Measurements from ENCODE around the gene KCNJ16.

KCNJ16 gene

GRCh38 chr17:70102531-70102930, 27.5 kb downstream of the KCNJ16 start:
- H3K4me1 ChIP-seq (ENCODE audit: control insufficient read depth, low read depth, low read length) = no peaks in the 10 kb centered on the region

GRCh38 chr17:70104791-70105523, 29.9 kb downstream of the KCNJ16 start:
- H3K4me3 ChIP-seq (ENCODE audit: low read length) = no peak overlapping the region
- no peaks in the 10 kb centered on the region for H3K4me1 ChIP-seq (ENCODE audit: control insufficient read depth, low read depth, low read length)
- H3K9me3 ChIP-seq (ENCODE audit: control insufficient read depth, low read depth, low read length) = no peaks in the 10 kb centered on the region
- no peak overlapping the region for H3K9ac ChIP-seq (ENCODE audit: low read length)
- no peak overlapping the region for H3K27ac ChIP-seq (ENCODE audit: low read length)
- no peaks in the 10 kb centered on the region for H3K36me3 ChIP-seq (ENCODE audit: control insufficient read depth, low read depth, low read length)
- H3K27me3 ChIP-seq (ENCODE audit: control insufficient read depth, insufficient read depth, low read length) = no peaks in the 10 kb centered on the region

More at GRCh38 chr17:70102531-70102930, 27.5 kb downstream of the KCNJ16 start:
- H3K27me3 ChIP-seq (ENCODE audit: control insufficient read depth, insufficient read depth, low read length) = no peaks in the 10 kb centered on the region
- no peaks in the 10 kb centered on the region for H3K36me3 ChIP-seq (ENCODE audit: control insufficient read depth, low read depth, low read length)
- H3K27ac ChIP-seq (ENCODE audit: low read length) = no peak overlapping the region
- H3K4me3 ChIP-seq (ENCODE audit: low read length) = no peak overlapping the region
- no peak overlapping the region for H3K9ac ChIP-seq (ENCODE audit: low read length)
- H3K9me3 ChIP-seq (ENCODE audit: control insufficient read depth, low read depth, low read length) = no peaks in the 10 kb centered on the region

GRCh38 chr17:70105641-70106040, 30.6 kb downstream of the KCNJ16 start:
- Histone ChIP-seq H3K27me3 (ENCODE audit: control insufficient read depth, insufficient read depth, low read length) (no peaks in the 10 kb centered on the region), H3K27ac (ENCODE audit: low read length) (no peak overlapping the region), H3K4me1 (ENCODE audit: control insufficient read depth, low read depth, low read length) (no peaks in the 10 kb centered on the region), H3K9me3 (ENCODE audit: control insufficient read depth, low read depth, low read length) (no peaks in the 10 kb centered on the region), H3K36me3 (ENCODE audit: control insufficient read depth, low read depth, low read length) (no peaks in the 10 kb centered on the region), H3K4me3 (ENCODE audit: low read length) (no peak overlapping the region), H3K9ac (ENCODE audit: low read length) (no peak overlapping the region)

- no peaks in the 10 kb centered on the region for H3K9me3 ChIP-seq (ENCODE audit: control insufficient read depth, low read depth, low read length)
- H3K27ac ChIP-seq (ENCODE audit: low read length) = no peak overlapping the region
- no peaks in the 10 kb centered on the region for H3K27me3 ChIP-seq (ENCODE audit: control insufficient read depth, insufficient read depth, low read length)
- H3K36me3 ChIP-seq (ENCODE audit: control insufficient read depth, low read depth, low read length) = no peaks in the 10 kb centered on the region
- no peak overlapping the region for H3K4me3 ChIP-seq (ENCODE audit: low read length)
- H3K4me1 ChIP-seq (ENCODE audit: control insufficient read depth, low read depth, low read length) = no peaks in the 10 kb centered on the region
- no peak overlapping the region for H3K9ac ChIP-seq (ENCODE audit: low read length)
Measured at GRCh38 chr17:70106551-70106950, 31.5 kb downstream of the KCNJ16 start.

GRCh38 chr17:70107441-70107840, 32.4 kb downstream of the KCNJ16 start:
- no peaks in the 10 kb centered on the region for H3K4me1 ChIP-seq (ENCODE audit: control insufficient read depth, low read depth, low read length)
- H3K27me3 ChIP-seq (ENCODE audit: control insufficient read depth, insufficient read depth, low read length) = no peaks in the 10 kb centered on the region
- H3K27ac ChIP-seq (ENCODE audit: low read length) = no peak overlapping the region
- H3K4me3 ChIP-seq (ENCODE audit: low read length) = no peak overlapping the region
- H3K9ac ChIP-seq (ENCODE audit: low read length) = no peak overlapping the region
- no peaks in the 10 kb centered on the region for H3K9me3 ChIP-seq (ENCODE audit: control insufficient read depth, low read depth, low read length)
- H3K36me3 ChIP-seq (ENCODE audit: control insufficient read depth, low read depth, low read length) = no peaks in the 10 kb centered on the region

GRCh38 chr17:70107904-70108565, 33.0 kb downstream of the KCNJ16 start:
- Histone ChIP-seq H3K9ac (ENCODE audit: low read length) (no peak overlapping the region), H3K4me3 (ENCODE audit: low read length) (no peak overlapping the region), H3K36me3 (ENCODE audit: control insufficient read depth, low read depth, low read length) (no peaks in the 10 kb centered on the region), H3K4me1 (ENCODE audit: control insufficient read depth, low read depth, low read length) (no peaks in the 10 kb centered on the region), H3K27ac (ENCODE audit: low read length) (no peak overlapping the region), H3K9me3 (ENCODE audit: control insufficient read depth, low read depth, low read length) (no peaks in the 10 kb centered on the region), H3K27me3 (ENCODE audit: control insufficient read depth, insufficient read depth, low read length) (no peaks in the 10 kb centered on the region)

- no peaks in the 10 kb centered on the region for H3K36me3 ChIP-seq (ENCODE audit: control insufficient read depth, low read depth, low read length)
Measured at GRCh38 chr17:70109497-70109896, 34.5 kb downstream of the KCNJ16 start.

GRCh38 chr17:70110443-70110880, 35.4 kb downstream of the KCNJ16 start:
- Histone ChIP-seq H3K4me3 (ENCODE audit: low read length) (no peak overlapping the region), H3K27me3 (ENCODE audit: control insufficient read depth, insufficient read depth, low read length) (no peaks in the 10 kb centered on the region), H3K9ac (ENCODE audit: low read length) (no peak overlapping the region), H3K27ac (ENCODE audit: low read length) (no peak overlapping the region), H3K9me3 (ENCODE audit: control insufficient read depth, low read depth, low read length) (no peaks in the 10 kb centered on the region), H3K4me1 (ENCODE audit: control insufficient read depth, low read depth, low read length) (no peaks in the 10 kb centered on the region), H3K36me3 (ENCODE audit: control insufficient read depth, low read depth, low read length) (no peaks in the 10 kb centered on the region)

More at GRCh38 chr17:70109497-70109896, 34.5 kb downstream of the KCNJ16 start:
- Histone ChIP-seq H3K4me1 (ENCODE audit: control insufficient read depth, low read depth, low read length) (no peaks in the 10 kb centered on the region), H3K27ac (ENCODE audit: low read length) (no peak overlapping the region), H3K27me3 (ENCODE audit: control insufficient read depth, insufficient read depth, low read length) (no peaks in the 10 kb centered on the region), H3K9ac (ENCODE audit: low read length) (no peak overlapping the region), H3K4me3 (ENCODE audit: low read length) (no peak overlapping the region), H3K9me3 (ENCODE audit: control insufficient read depth, low read depth, low read length) (no peaks in the 10 kb centered on the region)

GRCh38 chr17:70111201-70111600, 36.2 kb downstream of the KCNJ16 start:
- H3K27ac ChIP-seq (ENCODE audit: low read length) = no peak overlapping the region
- no peaks in the 10 kb centered on the region for H3K27me3 ChIP-seq (ENCODE audit: control insufficient read depth, insufficient read depth, low read length)
- no peaks in the 10 kb centered on the region for H3K4me1 ChIP-seq (ENCODE audit: control insufficient read depth, low read depth, low read length)
- H3K36me3 ChIP-seq (ENCODE audit: control insufficient read depth, low read depth, low read length) = no peaks in the 10 kb centered on the region
- no peak overlapping the region for H3K9ac ChIP-seq (ENCODE audit: low read length)
- H3K9me3 ChIP-seq (ENCODE audit: control insufficient read depth, low read depth, low read length) = no peaks in the 10 kb centered on the region
- no peak overlapping the region for H3K4me3 ChIP-seq (ENCODE audit: low read length)

GRCh38 chr17:70114405-70114804, 39.4 kb downstream of the KCNJ16 start:
- Histone ChIP-seq H3K9ac (ENCODE audit: low read length) (no peak overlapping the region), H3K36me3 (ENCODE audit: control insufficient read depth, low read depth, low read length) (no peaks in the 10 kb centered on the region), H3K27me3 (ENCODE audit: control insufficient read depth, insufficient read depth, low read length) (no peaks in the 10 kb centered on the region), H3K4me3 (ENCODE audit: low read length) (no peak overlapping the region), H3K27ac (ENCODE audit: low read length) (no peak overlapping the region), H3K4me1 (ENCODE audit: control insufficient read depth, low read depth, low read length) (no peaks in the 10 kb centered on the region), H3K9me3 (ENCODE audit: control insufficient read depth, low read depth, low read length) (no peaks in the 10 kb centered on the region)

- Histone ChIP-seq H3K27ac (ENCODE audit: low read length) (no peak overlapping the region), H3K4me1 (ENCODE audit: control insufficient read depth, low read depth, low read length) (no peaks in the 10 kb centered on the region), H3K9ac (ENCODE audit: low read length) (no peak overlapping the region), H3K36me3 (ENCODE audit: control insufficient read depth, low read depth, low read length) (no peaks in the 10 kb centered on the region), H3K27me3 (ENCODE audit: control insufficient read depth, insufficient read depth, low read length) (no peaks in the 10 kb centered on the region), H3K4me3 (ENCODE audit: low read length) (no peak overlapping the region), H3K9me3 (ENCODE audit: control insufficient read depth, low read depth, low read length) (no peaks in the 10 kb centered on the region)
Measured at GRCh38 chr17:70115126-70115525, 40.1 kb downstream of the KCNJ16 start.

GRCh38 chr17:70116919-70117318, 41.9 kb downstream of the KCNJ16 start:
- no peaks in the 10 kb centered on the region for H3K27me3 ChIP-seq (ENCODE audit: control insufficient read depth, insufficient read depth, low read length)
- H3K36me3 ChIP-seq (ENCODE audit: control insufficient read depth, low read depth, low read length) = no peaks in the 10 kb centered on the region
- no peak overlapping the region for H3K27ac ChIP-seq (ENCODE audit: low read length)
- no peak overlapping the region for H3K9ac ChIP-seq (ENCODE audit: low read length)
- H3K9me3 ChIP-seq (ENCODE audit: control insufficient read depth, low read depth, low read length) = no peaks in the 10 kb centered on the region
- no peaks in the 10 kb centered on the region for H3K4me1 ChIP-seq (ENCODE audit: control insufficient read depth, low read depth, low read length)
- H3K4me3 ChIP-seq (ENCODE audit: low read length) = no peak overlapping the region

Measured in iPS-18a (cell line).